Measurements from ENCODE around the gene ABI3BP. TPM values are rescaled to one million over a fixed set of nuclear protein-coding genes. Genes with fewer than 3 reads are reported as not detected.

ABI3BP gene
- total RNA-seq, 1 experiment from 2014 or later, result 0.74 TPM

DNA sequence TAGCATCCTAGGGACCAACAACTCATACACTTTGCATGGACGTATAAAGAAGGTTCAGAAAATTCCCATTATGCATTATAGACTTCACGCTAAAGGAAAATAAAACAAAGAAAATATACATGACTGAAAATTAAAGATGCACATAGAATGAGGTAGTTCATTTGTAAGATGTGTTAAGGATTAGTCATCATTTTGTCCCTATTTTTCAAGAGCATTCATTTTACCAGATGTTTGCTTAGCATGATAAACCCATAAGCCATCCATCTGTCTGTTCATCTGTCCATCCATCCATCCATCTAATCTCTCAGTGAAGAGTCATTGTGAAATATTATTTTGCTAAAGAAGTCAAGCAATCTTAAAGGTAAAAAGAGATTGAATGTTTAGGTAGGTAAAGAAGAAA, 203.6 kb downstream of the ABI3BP start:
- no peaks in the 10 kb centered on the region for H3K4me1 Mint-ChIP-seq
- TF ChIP-seq, protein P1, sequence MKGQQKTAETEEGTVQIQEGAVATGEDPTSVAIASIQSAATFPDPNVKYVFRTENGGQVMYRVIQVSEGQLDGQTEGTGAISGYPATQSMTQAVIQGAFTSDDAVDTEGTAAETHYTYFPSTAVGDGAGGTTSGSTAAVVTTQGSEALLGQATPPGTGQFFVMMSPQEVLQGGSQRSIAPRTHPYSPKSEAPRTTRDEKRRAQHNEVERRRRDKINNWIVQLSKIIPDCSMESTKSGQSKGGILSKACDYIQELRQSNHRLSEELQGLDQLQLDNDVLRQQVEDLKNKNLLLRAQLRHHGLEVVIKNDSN (CRISPR knock-in tag; IDR thresholded peaks at IDR 0.05), result no peak
- TF ChIP-seq FOXJ3 (CRISPR knock-in tag; IDR thresholded peaks at IDR 0.05; ENCODE audit: borderline replicate concordance) (no peak), GRHL2 (CRISPR knock-in tag; IDR thresholded peaks at IDR 0.05; ENCODE audit: insufficient replicate concordance, severe bottlenecking) (no peak), NFATC4 (CRISPR knock-in tag; IDR thresholded peaks at IDR 0.05) (no peak), NR3C1 (CRISPR knock-in tag; conservative IDR thresholded peaks at IDR 0.05; ENCODE audit: low read depth) (no peak)
- TF ChIP-seq, protein P2, sequence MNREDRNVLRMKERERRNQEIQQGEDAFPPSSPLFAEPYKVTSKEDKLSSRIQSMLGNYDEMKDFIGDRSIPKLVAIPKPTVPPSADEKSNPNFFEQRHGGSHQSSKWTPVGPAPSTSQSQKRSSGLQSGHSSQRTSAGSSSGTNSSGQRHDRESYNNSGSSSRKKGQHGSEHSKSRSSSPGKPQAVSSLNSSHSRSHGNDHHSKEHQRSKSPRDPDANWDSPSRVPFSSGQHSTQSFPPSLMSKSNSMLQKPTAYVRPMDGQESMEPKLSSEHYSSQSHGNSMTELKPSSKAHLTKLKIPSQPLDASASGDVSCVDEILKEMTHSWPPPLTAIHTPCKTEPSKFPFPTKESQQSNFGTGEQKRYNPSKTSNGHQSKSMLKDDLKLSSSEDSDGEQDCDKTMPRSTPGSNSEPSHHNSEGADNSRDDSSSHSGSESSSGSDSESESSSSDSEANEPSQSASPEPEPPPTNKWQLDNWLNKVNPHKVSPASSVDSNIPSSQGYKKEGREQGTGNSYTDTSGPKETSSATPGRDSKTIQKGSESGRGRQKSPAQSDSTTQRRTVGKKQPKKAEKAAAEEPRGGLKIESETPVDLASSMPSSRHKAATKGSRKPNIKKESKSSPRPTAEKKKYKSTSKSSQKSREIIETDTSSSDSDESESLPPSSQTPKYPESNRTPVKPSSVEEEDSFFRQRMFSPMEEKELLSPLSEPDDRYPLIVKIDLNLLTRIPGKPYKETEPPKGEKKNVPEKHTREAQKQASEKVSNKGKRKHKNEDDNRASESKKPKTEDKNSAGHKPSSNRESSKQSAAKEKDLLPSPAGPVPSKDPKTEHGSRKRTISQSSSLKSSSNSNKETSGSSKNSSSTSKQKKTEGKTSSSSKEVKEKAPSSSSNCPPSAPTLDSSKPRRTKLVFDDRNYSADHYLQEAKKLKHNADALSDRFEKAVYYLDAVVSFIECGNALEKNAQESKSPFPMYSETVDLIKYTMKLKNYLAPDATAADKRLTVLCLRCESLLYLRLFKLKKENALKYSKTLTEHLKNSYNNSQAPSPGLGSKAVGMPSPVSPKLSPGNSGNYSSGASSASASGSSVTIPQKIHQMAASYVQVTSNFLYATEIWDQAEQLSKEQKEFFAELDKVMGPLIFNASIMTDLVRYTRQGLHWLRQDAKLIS (CRISPR knock-in tag; IDR thresholded peaks at IDR 0.05; ENCODE audit: borderline replicate concordance), result no peak
- TF ChIP-seq, protein P3, sequence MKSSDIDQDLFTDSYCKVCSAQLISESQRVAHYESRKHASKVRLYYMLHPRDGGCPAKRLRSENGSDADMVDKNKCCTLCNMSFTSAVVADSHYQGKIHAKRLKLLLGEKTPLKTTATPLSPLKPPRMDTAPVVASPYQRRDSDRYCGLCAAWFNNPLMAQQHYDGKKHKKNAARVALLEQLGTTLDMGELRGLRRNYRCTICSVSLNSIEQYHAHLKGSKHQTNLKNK (CRISPR knock-in tag; IDR thresholded peaks at IDR 0.05), result no peak
- TF ChIP-seq, protein P4, sequence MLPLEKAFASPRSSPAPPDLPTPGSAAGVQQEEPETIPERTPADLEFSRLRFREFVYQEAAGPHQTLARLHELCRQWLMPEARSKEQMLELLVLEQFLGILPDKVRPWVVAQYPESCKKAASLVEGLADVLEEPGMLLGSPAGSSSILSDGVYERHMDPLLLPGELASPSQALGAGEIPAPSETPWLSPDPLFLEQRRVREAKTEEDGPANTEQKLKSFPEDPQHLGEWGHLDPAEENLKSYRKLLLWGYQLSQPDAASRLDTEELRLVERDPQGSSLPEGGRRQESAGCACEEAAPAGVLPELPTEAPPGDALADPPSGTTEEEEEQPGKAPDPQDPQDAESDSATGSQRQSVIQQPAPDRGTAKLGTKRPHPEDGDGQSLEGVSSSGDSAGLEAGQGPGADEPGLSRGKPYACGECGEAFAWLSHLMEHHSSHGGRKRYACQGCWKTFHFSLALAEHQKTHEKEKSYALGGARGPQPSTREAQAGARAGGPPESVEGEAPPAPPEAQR (CRISPR knock-in tag; IDR thresholded peaks at IDR 0.05), result no peak
- peaks cover 3% of the 10 kb centered on the region; the same call in 1 of the 2 replicates for H3K36me3 Mint-ChIP-seq
- ChIA-PET CTCF (no interaction called here), POLR2A (no interaction called here)
- peaks cover 9% of the 10 kb centered on the region for H3K9me3 Mint-ChIP-seq
- DNase-seq (ENCODE audit: low spot score) (no peak), ATAC-seq (no peak)
- no peaks in the 10 kb centered on the region; the same call in 1 of the 2 replicates for H3K27me3 Mint-ChIP-seq (ENCODE audit: low read depth)
- no peak overlapping the region for H3K4me3 Mint-ChIP-seq
- H3K27ac Mint-ChIP-seq, result no peak overlapping the region

DNA sequence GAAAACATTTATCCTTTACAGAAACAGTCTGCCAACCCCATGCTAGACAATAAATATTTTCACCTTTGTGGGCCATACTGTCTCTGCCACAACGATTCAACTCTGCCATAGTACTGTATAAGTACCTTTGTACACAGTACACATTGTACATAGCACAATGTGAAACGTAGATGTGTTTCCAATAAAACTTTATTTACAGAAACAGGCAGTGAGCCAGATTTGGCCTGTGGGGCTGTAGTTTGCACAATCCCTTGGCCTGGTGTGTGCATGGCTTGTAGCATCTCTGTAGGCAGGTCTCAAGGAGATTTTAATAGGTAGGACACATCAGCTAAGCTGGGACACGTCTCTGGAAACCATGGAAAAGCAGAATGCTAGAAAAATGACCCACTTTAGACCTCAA, 209.6 kb downstream of the ABI3BP start:
- ChIA-PET CTCF (no interaction called here), POLR2A (no interaction called here)
- Mint-ChIP-seq H3K27me3 (ENCODE audit: low read depth) (no peaks in the 10 kb centered on the region; the same call in 1 of the 2 replicates), H3K4me3 (no peak overlapping the region), H3K36me3 (peaks cover 5% of the 10 kb centered on the region; the same call in 1 of the 2 replicates), H3K9me3 (peaks cover 13% of the 10 kb centered on the region), H3K4me1 (peaks cover 4% of the 10 kb centered on the region; the same call in 1 of the 2 replicates), H3K27ac (no peak overlapping the region)
- DNase-seq (ENCODE audit: low spot score), result no peak
- ATAC-seq, result no peak
- TF ChIP-seq, protein P5, sequence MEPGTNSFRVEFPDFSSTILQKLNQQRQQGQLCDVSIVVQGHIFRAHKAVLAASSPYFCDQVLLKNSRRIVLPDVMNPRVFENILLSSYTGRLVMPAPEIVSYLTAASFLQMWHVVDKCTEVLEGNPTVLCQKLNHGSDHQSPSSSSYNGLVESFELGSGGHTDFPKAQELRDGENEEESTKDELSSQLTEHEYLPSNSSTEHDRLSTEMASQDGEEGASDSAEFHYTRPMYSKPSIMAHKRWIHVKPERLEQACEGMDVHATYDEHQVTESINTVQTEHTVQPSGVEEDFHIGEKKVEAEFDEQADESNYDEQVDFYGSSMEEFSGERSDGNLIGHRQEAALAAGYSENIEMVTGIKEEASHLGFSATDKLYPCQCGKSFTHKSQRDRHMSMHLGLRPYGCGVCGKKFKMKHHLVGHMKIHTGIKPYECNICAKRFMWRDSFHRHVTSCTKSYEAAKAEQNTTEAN (CRISPR knock-in tag; IDR thresholded peaks at IDR 0.05), result no peak
- TF ChIP-seq, protein P6, sequence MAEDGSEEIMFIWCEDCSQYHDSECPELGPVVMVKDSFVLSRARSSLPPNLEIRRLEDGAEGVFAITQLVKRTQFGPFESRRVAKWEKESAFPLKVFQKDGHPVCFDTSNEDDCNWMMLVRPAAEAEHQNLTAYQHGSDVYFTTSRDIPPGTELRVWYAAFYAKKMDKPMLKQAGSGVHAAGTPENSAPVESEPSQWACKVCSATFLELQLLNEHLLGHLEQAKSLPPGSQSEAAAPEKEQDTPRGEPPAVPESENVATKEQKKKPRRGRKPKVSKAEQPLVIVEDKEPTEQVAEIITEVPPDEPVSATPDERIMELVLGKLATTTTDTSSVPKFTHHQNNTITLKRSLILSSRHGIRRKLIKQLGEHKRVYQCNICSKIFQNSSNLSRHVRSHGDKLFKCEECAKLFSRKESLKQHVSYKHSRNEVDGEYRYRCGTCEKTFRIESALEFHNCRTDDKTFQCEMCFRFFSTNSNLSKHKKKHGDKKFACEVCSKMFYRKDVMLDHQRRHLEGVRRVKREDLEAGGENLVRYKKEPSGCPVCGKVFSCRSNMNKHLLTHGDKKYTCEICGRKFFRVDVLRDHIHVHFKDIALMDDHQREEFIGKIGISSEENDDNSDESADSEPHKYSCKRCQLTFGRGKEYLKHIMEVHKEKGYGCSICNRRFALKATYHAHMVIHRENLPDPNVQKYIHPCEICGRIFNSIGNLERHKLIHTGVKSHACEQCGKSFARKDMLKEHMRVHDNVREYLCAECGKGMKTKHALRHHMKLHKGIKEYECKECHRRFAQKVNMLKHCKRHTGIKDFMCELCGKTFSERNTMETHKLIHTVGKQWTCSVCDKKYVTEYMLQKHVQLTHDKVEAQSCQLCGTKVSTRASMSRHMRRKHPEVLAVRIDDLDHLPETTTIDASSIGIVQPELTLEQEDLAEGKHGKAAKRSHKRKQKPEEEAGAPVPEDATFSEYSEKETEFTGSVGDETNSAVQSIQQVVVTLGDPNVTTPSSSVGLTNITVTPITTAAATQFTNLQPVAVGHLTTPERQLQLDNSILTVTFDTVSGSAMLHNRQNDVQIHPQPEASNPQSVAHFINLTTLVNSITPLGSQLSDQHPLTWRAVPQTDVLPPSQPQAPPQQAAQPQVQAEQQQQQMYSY (CRISPR knock-in tag; IDR thresholded peaks at IDR 0.05), result no peak
- TF ChIP-seq ZNF219 (CRISPR knock-in tag; IDR thresholded peaks at IDR 0.05; ENCODE audit: borderline replicate concordance) (no peak), ZNF423 (CRISPR knock-in tag; IDR thresholded peaks at IDR 0.05) (no peak), NFE2L1 (CRISPR knock-in tag; IDR thresholded peaks at IDR 0.05) (no peak), ZNF138 (CRISPR knock-in tag; conservative IDR thresholded peaks at IDR 0.05) (no peak), FOXK1 (CRISPR knock-in tag; IDR thresholded peaks at IDR 0.05) (no peak), TCF7 (CRISPR knock-in tag; IDR thresholded peaks at IDR 0.05; ENCODE audit: low read depth) (no peak), TEAD4 (CRISPR knock-in tag; IDR thresholded peaks at IDR 0.05) (no peak)
- TF ChIP-seq, protein P7, sequence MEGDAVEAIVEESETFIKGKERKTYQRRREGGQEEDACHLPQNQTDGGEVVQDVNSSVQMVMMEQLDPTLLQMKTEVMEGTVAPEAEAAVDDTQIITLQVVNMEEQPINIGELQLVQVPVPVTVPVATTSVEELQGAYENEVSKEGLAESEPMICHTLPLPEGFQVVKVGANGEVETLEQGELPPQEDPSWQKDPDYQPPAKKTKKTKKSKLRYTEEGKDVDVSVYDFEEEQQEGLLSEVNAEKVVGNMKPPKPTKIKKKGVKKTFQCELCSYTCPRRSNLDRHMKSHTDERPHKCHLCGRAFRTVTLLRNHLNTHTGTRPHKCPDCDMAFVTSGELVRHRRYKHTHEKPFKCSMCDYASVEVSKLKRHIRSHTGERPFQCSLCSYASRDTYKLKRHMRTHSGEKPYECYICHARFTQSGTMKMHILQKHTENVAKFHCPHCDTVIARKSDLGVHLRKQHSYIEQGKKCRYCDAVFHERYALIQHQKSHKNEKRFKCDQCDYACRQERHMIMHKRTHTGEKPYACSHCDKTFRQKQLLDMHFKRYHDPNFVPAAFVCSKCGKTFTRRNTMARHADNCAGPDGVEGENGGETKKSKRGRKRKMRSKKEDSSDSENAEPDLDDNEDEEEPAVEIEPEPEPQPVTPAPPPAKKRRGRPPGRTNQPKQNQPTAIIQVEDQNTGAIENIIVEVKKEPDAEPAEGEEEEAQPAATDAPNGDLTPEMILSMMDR (IDR thresholded peaks at IDR 0.05), result no peak
- TF ChIP-seq, protein P8, sequence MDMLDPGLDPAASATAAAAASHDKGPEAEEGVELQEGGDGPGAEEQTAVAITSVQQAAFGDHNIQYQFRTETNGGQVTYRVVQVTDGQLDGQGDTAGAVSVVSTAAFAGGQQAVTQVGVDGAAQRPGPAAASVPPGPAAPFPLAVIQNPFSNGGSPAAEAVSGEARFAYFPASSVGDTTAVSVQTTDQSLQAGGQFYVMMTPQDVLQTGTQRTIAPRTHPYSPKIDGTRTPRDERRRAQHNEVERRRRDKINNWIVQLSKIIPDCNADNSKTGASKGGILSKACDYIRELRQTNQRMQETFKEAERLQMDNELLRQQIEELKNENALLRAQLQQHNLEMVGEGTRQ (CRISPR knock-in tag; IDR thresholded peaks at IDR 0.05), result no peak
- TF ChIP-seq, protein P9, sequence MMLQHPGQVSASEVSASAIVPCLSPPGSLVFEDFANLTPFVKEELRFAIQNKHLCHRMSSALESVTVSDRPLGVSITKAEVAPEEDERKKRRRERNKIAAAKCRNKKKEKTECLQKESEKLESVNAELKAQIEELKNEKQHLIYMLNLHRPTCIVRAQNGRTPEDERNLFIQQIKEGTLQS (CRISPR knock-in tag; conservative IDR thresholded peaks at IDR 0.05), result no peak
- TF ChIP-seq, protein P3 (CRISPR knock-in tag; IDR thresholded peaks at IDR 0.05), result no peak
